Common myeloid progenitor, CD34-positive (primary cell): ENCODE measurements around the gene PLPPR2.

ENCODE experiments used
- CTCF ChIA-PET: fragments of 350-600 bp; sonication (Branson Sonifier 250); formaldehyde crosslinking; loops from one replicate; lab custom pipeline; 2021; ENCODE audit warnings: antibody characterized with exemption; lab: Charles Lee
- POLR2A ChIA-PET: fragments of 350-600 bp; sonication (Branson Sonifier 250); formaldehyde crosslinking; loops from one replicate; lab custom pipeline; 2021; ENCODE audit warnings: antibody characterized with exemption; lab: Charles Lee
- DNase-seq, 3 donors: peaks; one replicate each; pipeline versions ENCODE4 v3.0.0 to v3.0.0-alpha.2; 2013
- H3K27ac ChIP-seq, 2 experiments: 1 replicate in 1 of 2; 2 replicates in 1 of 2; pipeline ENCODE4 v1.7.0; 2013; ENCODE audit warnings: inconsistent platforms in 2 of 2, low read length in 2 of 2, mild to moderate bottlenecking in 2 of 2, low read depth in 1 of 2, moderate library complexity in 1 of 2; ENCODE audit not compliant: severe bottlenecking in 2 of 2, insufficient read depth in 1 of 2, poor library complexity in 1 of 2
- H3K27me3 ChIP-seq, 5 experiments: replicated peaks in 2 of 5; 1 replicate in 3 of 5; 2 replicates in 2 of 5; pipeline versions ENCODE4 v1.6.1 to v1.7.0; 2013; ENCODE audit warnings: low read length in 4 of 5, mild to moderate bottlenecking in 2 of 5, moderate library complexity in 2 of 5, inconsistent platforms in 1 of 5; ENCODE audit not compliant: insufficient read depth in 5 of 5, control insufficient read depth in 4 of 5
- H3K36me3 ChIP-seq, 4 experiments: 1 replicate in 2 of 4; 2 replicates in 2 of 4; pipeline versions ENCODE4 v1.6.1 to v1.7.0; 2013; ENCODE audit warnings: low read length in 3 of 4, control low read depth in 1 of 4, mild to moderate bottlenecking in 1 of 4; ENCODE audit not compliant: control insufficient read depth in 4 of 4, insufficient read depth in 4 of 4
- H3K4me1 ChIP-seq, 4 experiments: 1 replicate in 3 of 4; 2 replicates in 1 of 4; pipeline versions ENCODE4 v1.6.1 to v1.7.1; 2013; ENCODE audit warnings: low read length in 3 of 4, mild to moderate bottlenecking in 3 of 4, control low read depth in 1 of 4, inconsistent platforms in 1 of 4, moderate library complexity in 1 of 4; ENCODE audit not compliant: control insufficient read depth in 4 of 4, insufficient read depth in 4 of 4; ENCODE audit errors: control extremely low read depth in 1 of 4
- H3K4me3 ChIP-seq, 7 experiments: 1 replicate in 4 of 7; 2 replicates in 3 of 7; pipeline versions ENCODE4 v1.5.1 to v1.7.0; 2013; ENCODE audit warnings: mild to moderate bottlenecking in 7 of 7, low read length in 6 of 7, moderate library complexity in 6 of 7, inconsistent platforms in 2 of 7, low read depth in 2 of 7, control low read depth in 1 of 7; ENCODE audit not compliant: insufficient read depth in 4 of 7, control insufficient read depth in 1 of 7; ENCODE audit errors: extremely low read depth in 1 of 7
- H3K9me3 ChIP-seq, 5 experiments: 1 replicate in 4 of 5; 2 replicates in 1 of 5; pipeline versions ENCODE4 v1.6.1 to v1.7.1; 2013; ENCODE audit warnings: low read length in 4 of 5, mild to moderate bottlenecking in 2 of 5, inconsistent platforms in 1 of 5, low read depth in 1 of 5, moderate library complexity in 1 of 5; ENCODE audit not compliant: control insufficient read depth in 4 of 5, insufficient read depth in 2 of 5; ENCODE audit errors: control extremely low read depth in 1 of 5
- WGBS: methylation state at CpG from one replicate; pipeline ENCODE4 v1.1.5; 2013; ENCODE audit not compliant: insufficient coverage; 5-methylcytosine and 5-hydroxymethylcytosine counted together

The PLPPR2 gene

GRCh38 chr19:11361037-11361770 is 6.0 kb downstream of the PLPPR2 start:
- 94% methylated on average over 41 of the region's 43 CpGs for WGBS
- peaks cover 0 to 32% (median 6%) of the 10 kb centered on the region in 4 experiments for H3K36me3 ChIP-seq
- CTCF ChIA-PET, result interaction anchor here (1.0 to 1.8 kb wide), 4 partner anchors 13 to 22 kb away, joined by 3 to 5 read pairs (median 4); partner anchors contain the start of genes RAB3D and SWSAP1

GRCh38 chr19:11361771-11362731 is 6.8 kb downstream of the PLPPR2 start:
- DNase-seq, result no peak
- H3K27ac ChIP-seq, result no peak overlapping the region
- peaks cover 0 to 32% (median 6%) of the 10 kb centered on the region in 4 experiments for H3K36me3 ChIP-seq
- H3K27me3 ChIP-seq, result no peaks in the 10 kb centered on the region
- 97% methylated on average over 31 of the region's 35 CpGs for whole genome bisulfite sequencing
- H3K4me3 ChIP-seq, result no peak overlapping the region
- POLR2A ChIA-PET, result interaction anchor here (1.1 kb wide), 1 partner anchor 12 kb away, joined by 3 read pairs; the partner anchor contains the start of gene SWSAP1
- peaks cover 0 to 2% (median 0%) of the 10 kb centered on the region in 4 experiments for H3K4me1 ChIP-seq
- no peaks in the 10 kb centered on the region for H3K9me3 ChIP-seq
- CTCF ChIA-PET, result interaction anchor here (0.9 to 1.5 kb wide), 4 partner anchors 12 to 68 kb away, joined by 3 to 4 read pairs (median 3); partner anchors contain the start of genes RAB3D and SWSAP1

More at GRCh38 chr19:11361037-11361770, 6.0 kb downstream of the PLPPR2 start:
- DNase-seq, result no peak
- no peaks in the 10 kb centered on the region for H3K27me3 ChIP-seq
- no peaks in the 10 kb centered on the region for H3K9me3 ChIP-seq
- POLR2A ChIA-PET, result interaction anchor here (1.1 kb wide), 1 partner anchor 13 kb away, joined by 3 read pairs; the partner anchor contains the start of gene SWSAP1
- H3K27ac ChIP-seq, result no peak overlapping the region
- H3K4me1 ChIP-seq, result peaks cover 0 to 11% (median 2%) of the 10 kb centered on the region in 4 experiments
- no peak overlapping the region for H3K4me3 ChIP-seq

GRCh38 chr19:11363881-11364280 is 8.6 kb downstream of the PLPPR2 start:
- CTCF ChIA-PET, result interaction anchor here (1.0 kb wide), 1 partner anchor 20 kb away, joined by 3 read pairs; the partner anchor contains the start of gene EPOR
- no peak for DNase-seq
- H3K27me3 ChIP-seq, result no peaks in the 10 kb centered on the region
- H3K4me3 ChIP-seq, result no peak overlapping the region
- no peaks in the 10 kb centered on the region for H3K9me3 ChIP-seq
- POLR2A ChIA-PET, result no interaction called here
- H3K36me3 ChIP-seq, result peaks cover 0 to 41% (median 7%) of the 10 kb centered on the region in 4 experiments
- no peak overlapping the region for H3K27ac ChIP-seq
- 95% methylated on average over 8 of the region's 10 CpGs for WGBS
- H3K4me1 ChIP-seq, result no peaks in the 10 kb centered on the region

- CTCF ChIA-PET, result no interaction called here
- POLR2A ChIA-PET, result no interaction called here
- no peak for DNase-seq
- Histone ChIP-seq H3K27ac (no peak overlapping the region), H3K27me3 (no peaks in the 10 kb centered on the region), H3K36me3 (peaks cover 0 to 43% (median 11%) of the 10 kb centered on the region in 4 experiments), H3K9me3 (no peaks in the 10 kb centered on the region), H3K4me1 (no peaks in the 10 kb centered on the region), H3K4me3 (no peak overlapping the region)
- WGBS, result 96% methylated on average over 24 of the region's 28 CpGs
Observed at GRCh38 chr19:11364296-11364904, 9.2 kb downstream of the PLPPR2 start.

GRCh38 chr19:11364935-11365334 is 9.7 kb downstream of the PLPPR2 start:
- Histone ChIP-seq H3K27me3 (no peaks in the 10 kb centered on the region), H3K36me3 (peaks cover 0 to 46% (median 13%) of the 10 kb centered on the region in 4 experiments), H3K4me1 (no peaks in the 10 kb centered on the region), H3K9me3 (no peaks in the 10 kb centered on the region), H3K4me3 (no peak overlapping the region), H3K27ac (no peak overlapping the region)
- ChIA-PET CTCF (no interaction called here), POLR2A (no interaction called here)
- DNase-seq, result no peak
- 100% methylated on average over 1 of the region's 5 CpGs for WGBS

GRCh38 chr19:11365557-11366117 is 10.4 kb downstream of the PLPPR2 start:
- 100% methylated on average over 1 of the region's 7 CpGs for WGBS
- POLR2A ChIA-PET, result interaction anchor here (0.6 kb wide), 1 partner anchor 43 kb away, joined by 3 read pairs; no protein-coding TSS in a partner anchor
- Histone ChIP-seq H3K4me3 (no peak overlapping the region), H3K36me3 (peaks cover 0 to 47% (median 13%) of the 10 kb centered on the region in 4 experiments), H3K9me3 (no peaks in the 10 kb centered on the region), H3K27ac (no peak overlapping the region), H3K4me1 (no peaks in the 10 kb centered on the region), H3K27me3 (no peaks in the 10 kb centered on the region)
- CTCF ChIA-PET, result interaction anchor here (1.3 kb wide), 1 partner anchor 9 kb away, joined by 3 read pairs; the partner anchor contains the start of gene SWSAP1
- no peak for DNase-seq
